ENCODE data around the gene HMX3.
"Not testable (repeated sequence)": the region's sequence is repeated elsewhere in the genome, so short reads cannot be mapped to it uniquely, and the experiment has no call there.

The HMX3 gene

GRCh38 chr10:123148414-123149161 lies 12.8 kb downstream of the HMX3 start:
- no peak for DNase-seq (ENCODE audit: low read depth)

GRCh38 chr10:123149162-123149567 lies 13.4 kb downstream of the HMX3 start:
- no peak for DNase-seq (ENCODE audit: low read depth)

GRCh38 chr10:123149568-123150270 lies 13.9 kb downstream of the HMX3 start:
- no peak for DNase-seq (ENCODE audit: low read depth)

- no peak for DNase-seq (ENCODE audit: low read depth)
Measured at GRCh38 chr10:123150271-123150985, 14.7 kb downstream of the HMX3 start.

GRCh38 chr10:123150986-123151736 lies 15.4 kb downstream of the HMX3 start:
- no peak for DNase-seq (ENCODE audit: low read depth)

GRCh38 chr10:123151737-123152135 lies 16.0 kb downstream of the HMX3 start:
- DNase-seq (ENCODE audit: low read depth) = no peak

- no peak for DNase-seq (ENCODE audit: low read depth)
Measured at GRCh38 chr10:123153486-123154091, 17.8 kb downstream of the HMX3 start.

- DNase-seq (ENCODE audit: low read depth) = peak; percentile 97
Measured at GRCh38 chr10:123154092-123154710, 18.4 kb downstream of the HMX3 start, which contains the start of gene BUB3. Gene BUB3, plus strand, starts transcription at chr10:123154402. Its CDS starts 516 bp downstream, at chr10:123154918.

GRCh38 chr10:123154711-123155505 lies 19.1 kb downstream of the HMX3 start:
- DNase-seq (ENCODE audit: low read depth) = no peak

GRCh38 chr10:123156078-123156477 lies 20.3 kb downstream of the HMX3 start:
- DNase-seq (ENCODE audit: low read depth) = no peak

GRCh38 chr10:123157210-123157609 lies 21.4 kb downstream of the HMX3 start:
- no peak for DNase-seq (ENCODE audit: low read depth)

GRCh38 chr10:123158682-123159081 lies 22.9 kb downstream of the HMX3 start:
- no peak for DNase-seq (ENCODE audit: low read depth)

- no peak for DNase-seq (ENCODE audit: low read depth)
Measured at GRCh38 chr10:123160311-123160980, 24.7 kb downstream of the HMX3 start.

- DNase-seq (ENCODE audit: low read depth) = no peak
Measured at GRCh38 chr10:123164319-123164718, 28.5 kb downstream of the HMX3 start.

- DNase-seq (ENCODE audit: low read depth) = no peak
Measured at GRCh38 chr10:123165445-123166072, 29.8 kb downstream of the HMX3 start.

- DNase-seq (ENCODE audit: low read depth) = no peak
Measured at GRCh38 chr10:123166618-123167017, 30.8 kb downstream of the HMX3 start.

GRCh38 chr10:123170961-123171360 lies 35.2 kb downstream of the HMX3 start:
- DNase-seq (ENCODE audit: low read depth) = no peak

GRCh38 chr10:123171616-123172015 lies 35.8 kb downstream of the HMX3 start:
- not testable (repeated sequence) for DNase-seq (ENCODE audit: low read depth)

Data from CMK (cell line).